ENCODE results near the gene CNOT8.

Gene CNOT8

GRCh38 chr5:154866841-154867240, 8.4 kb downstream of the CNOT8 start:
- no peaks in the 10 kb centered on the region for H3K9me3 Mint-ChIP-seq
- H3K27ac Mint-ChIP-seq = peak overlapping the region; percentile 8
- H3K36me3 Mint-ChIP-seq (ENCODE audit: low read depth) = peaks cover 86% of the 10 kb centered on the region
- H3K4me3 Mint-ChIP-seq = no peak overlapping the region
- no peak for DNase-seq
- H3K4me1 Mint-ChIP-seq (ENCODE audit: low read depth) = peaks cover 46% of the 10 kb centered on the region
- H3K27me3 Mint-ChIP-seq = no peaks in the 10 kb centered on the region

- H3K4me3 Mint-ChIP-seq = no peak overlapping the region
- H3K27me3 Mint-ChIP-seq = no peaks in the 10 kb centered on the region
- no peak overlapping the region for H3K27ac Mint-ChIP-seq
- no peaks in the 10 kb centered on the region for H3K9me3 Mint-ChIP-seq
- H3K4me1 Mint-ChIP-seq (ENCODE audit: low read depth) = peaks cover 29% of the 10 kb centered on the region
- peaks cover 85% of the 10 kb centered on the region for H3K36me3 Mint-ChIP-seq (ENCODE audit: low read depth)
- DNase-seq = no peak
These were observed 10.3 kb downstream of the CNOT8 start for GRCh38 chr5:154868702-154869101.

GRCh38 chr5:154871734-154872133, 13.3 kb downstream of the CNOT8 start:
- Mint-ChIP-seq H3K4me1 (ENCODE audit: low read depth) (peaks cover 7% of the 10 kb centered on the region), H3K27me3 (no peaks in the 10 kb centered on the region), H3K9me3 (peaks cover 2% of the 10 kb centered on the region), H3K36me3 (ENCODE audit: low read depth) (peaks cover 85% of the 10 kb centered on the region), H3K27ac (no peak overlapping the region), H3K4me3 (no peak overlapping the region)
- no peak for DNase-seq

- no peaks in the 10 kb centered on the region for H3K27me3 Mint-ChIP-seq
- H3K9me3 Mint-ChIP-seq = peaks cover 13% of the 10 kb centered on the region
- peaks cover 86% of the 10 kb centered on the region for H3K36me3 Mint-ChIP-seq (ENCODE audit: low read depth)
- no peak for DNase-seq
- no peaks in the 10 kb centered on the region for H3K4me1 Mint-ChIP-seq (ENCODE audit: low read depth)
- H3K27ac Mint-ChIP-seq = no peak overlapping the region
- H3K4me3 Mint-ChIP-seq = no peak overlapping the region
These were observed 15.4 kb downstream of the CNOT8 start for GRCh38 chr5:154873791-154874331.

- no peak for DNase-seq
- H3K9me3 Mint-ChIP-seq = peaks cover 25% of the 10 kb centered on the region
- H3K4me1 Mint-ChIP-seq (ENCODE audit: low read depth) = no peaks in the 10 kb centered on the region
- no peaks in the 10 kb centered on the region for H3K27me3 Mint-ChIP-seq
- no peak overlapping the region for H3K27ac Mint-ChIP-seq
- H3K36me3 Mint-ChIP-seq (ENCODE audit: low read depth) = peaks cover 92% of the 10 kb centered on the region
- H3K4me3 Mint-ChIP-seq = no peak overlapping the region
These were observed 20.4 kb downstream of the CNOT8 start for GRCh38 chr5:154878642-154879335.

- no peak for DNase-seq
- H3K9me3 Mint-ChIP-seq = peaks cover 36% of the 10 kb centered on the region
- peaks cover 95% of the 10 kb centered on the region for H3K36me3 Mint-ChIP-seq (ENCODE audit: low read depth)
- no peak overlapping the region for H3K4me3 Mint-ChIP-seq
- H3K27me3 Mint-ChIP-seq = no peaks in the 10 kb centered on the region
- no peak overlapping the region for H3K27ac Mint-ChIP-seq
- H3K4me1 Mint-ChIP-seq (ENCODE audit: low read depth) = no peaks in the 10 kb centered on the region
These were observed 23.6 kb downstream of the CNOT8 start for GRCh38 chr5:154881986-154882385.

- Mint-ChIP-seq H3K4me3 (no peak overlapping the region), H3K27me3 (no peaks in the 10 kb centered on the region), H3K36me3 (ENCODE audit: low read depth) (peaks cover 99% of the 10 kb centered on the region), H3K4me1 (ENCODE audit: low read depth) (no peaks in the 10 kb centered on the region), H3K9me3 (peaks cover 31% of the 10 kb centered on the region), H3K27ac (no peak overlapping the region)
- no peak for DNase-seq
These were observed 26.0 kb downstream of the CNOT8 start for GRCh38 chr5:154884424-154884823.

- DNase-seq = no peak
- peaks cover 98% of the 10 kb centered on the region for H3K36me3 Mint-ChIP-seq (ENCODE audit: low read depth)
- H3K27me3 Mint-ChIP-seq = no peaks in the 10 kb centered on the region
- no peaks in the 10 kb centered on the region for H3K4me1 Mint-ChIP-seq (ENCODE audit: low read depth)
- H3K27ac Mint-ChIP-seq = no peak overlapping the region
- H3K9me3 Mint-ChIP-seq = peaks cover 24% of the 10 kb centered on the region
- H3K4me3 Mint-ChIP-seq = no peak overlapping the region
These were observed 27.0 kb downstream of the CNOT8 start for GRCh38 chr5:154885439-154885838.

GRCh38 chr5:154892369-154892771, 33.9 kb downstream of the CNOT8 start:
- no peak overlapping the region for H3K4me3 Mint-ChIP-seq
- DNase-seq = no peak
- H3K4me1 Mint-ChIP-seq (ENCODE audit: low read depth) = no peaks in the 10 kb centered on the region
- H3K9me3 Mint-ChIP-seq = peaks cover 6% of the 10 kb centered on the region
- H3K27ac Mint-ChIP-seq = no peak overlapping the region
- no peaks in the 10 kb centered on the region for H3K27me3 Mint-ChIP-seq
- peaks cover 96% of the 10 kb centered on the region for H3K36me3 Mint-ChIP-seq (ENCODE audit: low read depth)

GRCh38 chr5:154893381-154893780, 35.0 kb downstream of the CNOT8 start:
- Mint-ChIP-seq H3K36me3 (ENCODE audit: low read depth) (peaks cover 96% of the 10 kb centered on the region), H3K9me3 (no peaks in the 10 kb centered on the region), H3K4me1 (ENCODE audit: low read depth) (no peaks in the 10 kb centered on the region), H3K27me3 (no peaks in the 10 kb centered on the region), H3K4me3 (no peak overlapping the region), H3K27ac (no peak overlapping the region)
- no peak for DNase-seq

GRCh38 chr5:154895606-154896561, 37.5 kb downstream of the CNOT8 start:
- Mint-ChIP-seq H3K27me3 (no peaks in the 10 kb centered on the region), H3K9me3 (no peaks in the 10 kb centered on the region), H3K27ac (no peak overlapping the region), H3K4me1 (ENCODE audit: low read depth) (no peaks in the 10 kb centered on the region), H3K4me3 (no peak overlapping the region), H3K36me3 (ENCODE audit: low read depth) (peaks cover 97% of the 10 kb centered on the region)
- no peak for DNase-seq

GRCh38 chr5:154896562-154897165, 38.2 kb downstream of the CNOT8 start:
- H3K9me3 Mint-ChIP-seq = no peaks in the 10 kb centered on the region
- no peaks in the 10 kb centered on the region for H3K4me1 Mint-ChIP-seq (ENCODE audit: low read depth)
- peaks cover 97% of the 10 kb centered on the region for H3K36me3 Mint-ChIP-seq (ENCODE audit: low read depth)
- DNase-seq = no peak
- no peaks in the 10 kb centered on the region for H3K27me3 Mint-ChIP-seq
- no peak overlapping the region for H3K27ac Mint-ChIP-seq
- no peak overlapping the region for H3K4me3 Mint-ChIP-seq

GRCh38 chr5:154898210-154898609, 39.8 kb downstream of the CNOT8 start:
- Mint-ChIP-seq H3K27ac (no peak overlapping the region), H3K27me3 (no peaks in the 10 kb centered on the region), H3K36me3 (ENCODE audit: low read depth) (peaks cover 97% of the 10 kb centered on the region), H3K4me3 (no peak overlapping the region), H3K4me1 (ENCODE audit: low read depth) (no peaks in the 10 kb centered on the region), H3K9me3 (no peaks in the 10 kb centered on the region)
- no peak for DNase-seq

- Mint-ChIP-seq H3K27ac (no peak overlapping the region), H3K36me3 (ENCODE audit: low read depth) (peaks cover 95% of the 10 kb centered on the region), H3K27me3 (no peaks in the 10 kb centered on the region), H3K9me3 (no peaks in the 10 kb centered on the region), H3K4me1 (ENCODE audit: low read depth) (no peaks in the 10 kb centered on the region), H3K4me3 (no peak overlapping the region)
- no peak for DNase-seq
These were observed 40.9 kb downstream of the CNOT8 start for GRCh38 chr5:154899151-154899816.
